GM12878 (cell line): ENCODE results near the gene AGAP3. TPM values are rescaled to one million over a fixed set of nuclear protein-coding genes. Genes with fewer than 3 reads are reported as not detected.

Experiments
- ATAC-seq: fragments of 200-7000 bp; cut with Tn5 transposase; 3 replicates; pipeline ENCODE4 v1.9.1; 2020; ENCODE audit warnings: mild to moderate bottlenecking, moderate library complexity
- BruUV-seq: library from RNA; stranded (reverse); fragments of 400-500 nt; replicated peaks from 2 replicates; lab custom pipeline; 2021; lab: Mats Ljungman, UMichigan
- CTCF ChIA-PET: fragments of 300-600 bp; sonication (Branson Sonifier 250); formaldehyde crosslinking; extraction: SDS; loops from one replicate; lab custom pipeline; 2021; ENCODE audit warnings: inconsistent platforms; lab: Yijun Ruan, JAX
- POLR2A ChIA-PET: fragments of 350-600 bp; formaldehyde crosslinking; extraction: SDS; loops from one replicate; lab custom pipeline; 2021; ENCODE audit warnings: inconsistent platforms; lab: Charles Lee
- RAD21 ChIA-PET: fragments of 300-600 bp; sonication (Branson Sonifier 250); formaldehyde crosslinking; loops from one replicate; lab custom pipeline; 2023; ENCODE audit warnings: antibody characterized with exemption; ENCODE audit not compliant: unreplicated experiment; lab: Charles Lee
- SMC1A ChIA-PET: fragments of 300-600 bp; sonication (Branson Sonifier 250); formaldehyde crosslinking; loops from one replicate; lab custom pipeline; 2023; ENCODE audit not compliant: unreplicated experiment, uncharacterized antibody; lab: Charles Lee
- DNase-seq: peaks from one replicate; pipeline ENCODE4 v3.0.0-alpha.2; 2011; ENCODE audit warnings: low read depth, low spot score
- FAIRE-seq: peaks from 3 replicates; lab custom pipeline; 2011; peaks lifted over from hg19 to GRCh38; lab: Jason Lieb, UNC
- H2AFZ ChIP-seq: 2 replicates; pipeline ENCODE4 v1.6.0; 2011; ENCODE audit warnings: low read depth, low read length, control low read depth; ENCODE audit not compliant: control insufficient read depth
- H3K27ac ChIP-seq: 2 replicates; pipeline ENCODE4 v1.5.1; 2011; ENCODE audit warnings: control low read depth; ENCODE audit not compliant: control insufficient read depth, insufficient read depth
- H3K27me3 ChIP-seq, 2 experiments: replicated peaks in 1 of 2; 2 replicates each; pipeline versions ENCODE4 v1.6.0 to v1.6.1; 2011; ENCODE audit warnings: low read length in 1 of 2; ENCODE audit not compliant: control insufficient read depth in 2 of 2, insufficient read depth in 2 of 2
- H3K36me3 ChIP-seq, 2 experiments: 2 replicates each; pipeline ENCODE4 v1.5.1; 2011; ENCODE audit warnings: low read length in 1 of 2; ENCODE audit not compliant: control insufficient read depth in 2 of 2, insufficient read depth in 2 of 2
- H3K4me1 ChIP-seq: 2 replicates; pipeline ENCODE4 v1.6.1; 2011; ENCODE audit warnings: mild to moderate bottlenecking, low read length, moderate library complexity, mixed read lengths; ENCODE audit not compliant: control insufficient read depth, insufficient read depth
- H3K4me2 ChIP-seq: 2 replicates; pipeline ENCODE4 v1.6.0; 2011; ENCODE audit warnings: control low read depth; ENCODE audit not compliant: control insufficient read depth, insufficient read depth
- H3K4me3 ChIP-seq: fragments of 200-600 bp; sonication (generic); 2 replicates; pipeline ENCODE4 v1.5.1; 2016
- H3K79me2 ChIP-seq: 2 replicates; pipeline ENCODE4 v1.6.0; 2011; ENCODE audit warnings: low read length; ENCODE audit not compliant: control insufficient read depth, insufficient read depth
- H3K9ac ChIP-seq: 2 replicates; pipeline ENCODE4 v1.8.0; 2011; ENCODE audit warnings: low read length, control low read depth, mixed read lengths; ENCODE audit not compliant: control insufficient read depth, insufficient read depth
- H3K9me3 ChIP-seq: replicated peaks from 3 replicates; pipeline ENCODE4 v1.5.1; 2011; ENCODE audit warnings: mild to moderate bottlenecking, low read length; ENCODE audit not compliant: control insufficient read depth, insufficient read depth
- H4K20me1 ChIP-seq: 2 replicates; pipeline ENCODE4 v1.6.0; 2011; ENCODE audit not compliant: control insufficient read depth, insufficient read depth
- EZH2 ChIP-seq: IDR thresholded peaks from 2 replicates; pipeline ENCODE4 v1.6.1; 2012; ENCODE audit warnings: low read depth, mild to moderate bottlenecking, control low read depth, inconsistent platforms, low read length, borderline replicate concordance; ENCODE audit not compliant: control insufficient read depth
- FOS ChIP-seq: IDR thresholded peaks from 3 replicates; pipeline ENCODE4 v1.6.1; 2011; ENCODE audit warnings: borderline replicate concordance; ENCODE audit not compliant: insufficient read length; ENCODE audit errors: extremely low read depth
- RUNX3 ChIP-seq: IDR thresholded peaks from 2 replicates; pipeline ENCODE4 v1.6.1; 2012; ENCODE audit warnings: low read length, inconsistent platforms
- SREBF2 ChIP-seq: IDR thresholded peaks from 2 replicates; pipeline ENCODE4 v1.6.1; 2012; ENCODE audit warnings: mild to moderate bottlenecking, low read length
- SUZ12 ChIP-seq: fragments of 200-600 bp; sonication (generic); IDR thresholded peaks from one replicate; pipeline ENCODE4 v1.6.1; 2018; ENCODE audit warnings: antibody characterized with exemption, mild to moderate bottlenecking; ENCODE audit not compliant: unreplicated experiment
- YBX1 ChIP-seq: fragments of 450-650 bp; IDR thresholded peaks from 2 replicates; pipeline ENCODE4 v1.6.1; 2016; ENCODE audit warnings: antibody characterized with exemption
- WGBS: methylation state at CpG from one replicate; pipeline ENCODE4 v1.1.6; 2016; ENCODE audit warnings: low lambda C conversion rate; ENCODE audit not compliant: insufficient replicate concordance, insufficient coverage; ENCODE audit errors: missing lambda C conversion rate; 5-methylcytosine and 5-hydroxymethylcytosine counted together
- in situ Hi-C: fragments of 300-500 bp; cut with MboI; formaldehyde crosslinking; loops from 9 replicates; pipeline ENCODE4 v1.14.3; 2018; ENCODE audit warnings: mixed read lengths
- intact Hi-C: fragments of 100-400 bp; cut with micrococcal nuclease; formaldehyde crosslinking; loops from one replicate; pipeline ENCODE4 v1.14.2; 2022; ENCODE audit not compliant: unreplicated experiment
- polyA plus RNA-seq, 11 experiments: library from polyadenylated mRNA; depleted of rRNA in 4 of 11; unstranded in 6 of 11; stranded (reverse) in 5 of 11; fragments of >200 nt; fragmentation: Nextera tagmentation in 4 of 11; fragmentation: Illumina TruSeq in 1 of 11; extraction: Ambion mirVana in 4 of 11; extraction: Trizol in 1 of 11; gene quantifications; 1 replicate in 1 of 11; 2 replicates in 10 of 11; pipeline versions ENCODE4 v1.2.1 to v1.2.3, GENCODE V29; 2011 to 2016; ENCODE audit warnings: inconsistent platforms in 2 of 11, missing spikeins in 2 of 11, low read depth in 1 of 11
- total RNA-seq, 4 experiments: library from RNA; depleted of rRNA in 3 of 4; stranded (reverse); fragments of >200 nt in 3 of 4; fragmentation: Illumina TruSeq in 1 of 4; extraction: Trizol in 1 of 4; gene quantifications; 2 replicates each; pipeline versions ENCODE4 v1.2.1 to v1.2.3, GENCODE V29; 2013 to 2021
- TF ChIP-seq, protein P1 (sequence below): fragments of 450-650 bp; formaldehyde crosslinking; IDR thresholded peaks from 2 replicates; pipeline ENCODE4 v1.4.0; 2020; ENCODE audit warnings: mild to moderate bottlenecking, moderate library complexity
- TF ChIP-seq, protein P2 (sequence below): IDR thresholded peaks from 2 replicates; pipeline ENCODE4 v1.6.1; 2012; ENCODE audit warnings: low read depth, low read length, improper control_type of control experiment

Gene AGAP3
- total and polyA plus RNA-seq, 10 of the 15 experiments (the other 5 are each of a cell fraction or from before 2014, with no cell fraction given) = 1.8 to 68.1 (median 15.7) TPM

DNA sequence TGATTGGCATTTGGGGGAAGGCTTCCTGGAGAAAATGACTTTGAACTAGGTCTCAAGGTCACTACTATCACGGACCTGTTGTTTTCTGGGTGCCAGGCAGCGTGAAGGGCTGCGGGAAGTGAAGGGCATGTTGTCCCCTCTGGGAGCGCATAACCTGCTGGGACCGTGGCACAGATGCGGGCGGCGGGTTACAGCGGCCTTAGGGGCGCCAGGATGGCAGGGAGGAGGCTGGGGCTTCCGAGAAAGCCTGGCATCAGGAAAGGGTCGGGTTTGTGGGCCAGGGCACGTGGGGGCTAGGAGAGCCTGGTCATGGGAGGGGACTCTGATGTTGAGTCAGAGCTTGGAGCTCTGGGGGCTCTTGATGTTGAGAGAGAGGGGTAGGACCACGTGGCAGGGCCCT, 20.8 kb upstream of the AGAP3 start:
- BruUV-seq = no TSS peak
- WGBS = 87% methylated on average over 14 of the region's 14 CpGs
- Histone ChIP-seq H2AFZ (no peak overlapping the region), H3K9me3 (no peaks in the 10 kb centered on the region), H3K27me3 (no peaks in the 10 kb centered on the region), H3K27ac (no peak overlapping the region), H3K4me2 (no peak overlapping the region), H3K9ac (no peak overlapping the region), H3K4me1 (peaks cover 7% of the 10 kb centered on the region), H3K4me3 (no peak overlapping the region), H3K79me2 (peaks cover 13% of the 10 kb centered on the region), H3K36me3 (peaks cover 11 to 16% of the 10 kb centered on the region in 2 experiments; a peak in 3 of 4 replicates), H4K20me1 (no peaks in the 10 kb centered on the region)
- in situ Hi-C loops = no loop called here
- CTCF ChIA-PET = no interaction called here
- POLR2A ChIA-PET = no interaction called here
- intact Hi-C loops = no loop called here
- no peak for ATAC-seq
- DNase-seq = no peak
- FAIRE-seq = no peak
- RAD21 ChIA-PET = no interaction called here
- TF ChIP-seq FOS (no peak), SREBF2 (no peak), RUNX3 (no peak)
- SMC1A ChIA-PET = no interaction called here

DNA sequence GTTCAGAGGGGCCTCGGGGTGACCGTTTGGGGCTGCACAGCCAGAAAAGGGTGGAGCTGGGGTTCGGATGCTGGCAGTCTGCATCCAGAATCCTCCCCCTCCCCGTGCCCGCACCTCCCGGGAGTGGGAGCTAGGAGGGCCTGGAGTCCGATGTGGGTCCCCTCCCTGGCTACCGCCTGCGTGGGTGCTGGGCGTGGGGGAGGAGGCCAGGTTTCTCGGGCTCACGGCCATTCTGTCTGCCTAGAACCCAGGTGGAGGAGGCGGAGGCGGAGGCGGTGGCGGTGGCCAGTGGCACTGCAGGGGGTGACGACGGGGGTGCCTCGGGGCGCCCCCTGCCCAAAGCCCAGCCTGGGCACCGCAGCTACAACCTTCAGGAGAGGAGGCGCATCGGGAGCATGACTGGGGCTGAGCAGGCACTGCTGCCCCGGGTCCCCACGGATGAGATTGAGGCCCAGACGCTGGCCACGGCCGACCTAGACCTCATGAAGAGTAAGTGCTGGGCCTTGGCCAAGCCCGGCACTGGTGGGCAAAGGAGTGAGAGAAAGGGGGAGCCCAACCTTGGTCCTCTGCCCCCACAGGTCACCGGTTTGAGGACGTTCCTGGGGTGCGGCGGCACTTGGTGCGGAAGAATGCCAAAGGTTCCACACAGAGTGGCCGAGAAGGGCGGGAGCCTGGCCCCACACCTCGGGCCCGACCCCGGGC, 19.9 kb upstream of the AGAP3 start:
- H3K27me3 ChIP-seq = no peaks in the 10 kb centered on the region
- ChIA-PET SMC1A (no interaction called here), CTCF (no interaction called here), RAD21 (no interaction called here), POLR2A (interaction anchor here (0.6 kb wide), 1 partner anchor 32 kb away, joined by 3 read pairs; no protein-coding TSS in a partner anchor)
- no peaks in the 10 kb centered on the region for H3K4me1 ChIP-seq
- no peaks in the 10 kb centered on the region for H3K9me3 ChIP-seq
- no peak overlapping the region for H2AFZ ChIP-seq
- H3K36me3 ChIP-seq = peaks cover 11 to 23% of the 10 kb centered on the region in 2 experiments; a peak in 3 of 4 replicates
- H4K20me1 ChIP-seq = no peaks in the 10 kb centered on the region
- DNase-seq = no peak
- H3K79me2 ChIP-seq = peaks cover 4% of the 10 kb centered on the region
- 99% methylated on average over 29 of the region's 39 CpGs for WGBS
- no peak overlapping the region for H3K9ac ChIP-seq
- no peak for FAIRE-seq
- intact Hi-C loops (no loop called here), in situ Hi-C loops (no loop called here)
- no peak for ATAC-seq
- no peak overlapping the region for H3K4me3 ChIP-seq
- no peak overlapping the region for H3K27ac ChIP-seq
- no TSS peak for BruUV-seq
- no peak overlapping the region for H3K4me2 ChIP-seq
- TF ChIP-seq YBX1 = no peak
- TF ChIP-seq, protein P1, sequence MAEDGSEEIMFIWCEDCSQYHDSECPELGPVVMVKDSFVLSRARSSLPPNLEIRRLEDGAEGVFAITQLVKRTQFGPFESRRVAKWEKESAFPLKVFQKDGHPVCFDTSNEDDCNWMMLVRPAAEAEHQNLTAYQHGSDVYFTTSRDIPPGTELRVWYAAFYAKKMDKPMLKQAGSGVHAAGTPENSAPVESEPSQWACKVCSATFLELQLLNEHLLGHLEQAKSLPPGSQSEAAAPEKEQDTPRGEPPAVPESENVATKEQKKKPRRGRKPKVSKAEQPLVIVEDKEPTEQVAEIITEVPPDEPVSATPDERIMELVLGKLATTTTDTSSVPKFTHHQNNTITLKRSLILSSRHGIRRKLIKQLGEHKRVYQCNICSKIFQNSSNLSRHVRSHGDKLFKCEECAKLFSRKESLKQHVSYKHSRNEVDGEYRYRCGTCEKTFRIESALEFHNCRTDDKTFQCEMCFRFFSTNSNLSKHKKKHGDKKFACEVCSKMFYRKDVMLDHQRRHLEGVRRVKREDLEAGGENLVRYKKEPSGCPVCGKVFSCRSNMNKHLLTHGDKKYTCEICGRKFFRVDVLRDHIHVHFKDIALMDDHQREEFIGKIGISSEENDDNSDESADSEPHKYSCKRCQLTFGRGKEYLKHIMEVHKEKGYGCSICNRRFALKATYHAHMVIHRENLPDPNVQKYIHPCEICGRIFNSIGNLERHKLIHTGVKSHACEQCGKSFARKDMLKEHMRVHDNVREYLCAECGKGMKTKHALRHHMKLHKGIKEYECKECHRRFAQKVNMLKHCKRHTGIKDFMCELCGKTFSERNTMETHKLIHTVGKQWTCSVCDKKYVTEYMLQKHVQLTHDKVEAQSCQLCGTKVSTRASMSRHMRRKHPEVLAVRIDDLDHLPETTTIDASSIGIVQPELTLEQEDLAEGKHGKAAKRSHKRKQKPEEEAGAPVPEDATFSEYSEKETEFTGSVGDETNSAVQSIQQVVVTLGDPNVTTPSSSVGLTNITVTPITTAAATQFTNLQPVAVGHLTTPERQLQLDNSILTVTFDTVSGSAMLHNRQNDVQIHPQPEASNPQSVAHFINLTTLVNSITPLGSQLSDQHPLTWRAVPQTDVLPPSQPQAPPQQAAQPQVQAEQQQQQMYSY (CRISPR knock-in tag) = no peak
- no peak for TF ChIP-seq SUZ12
- TF ChIP-seq, protein P2, sequence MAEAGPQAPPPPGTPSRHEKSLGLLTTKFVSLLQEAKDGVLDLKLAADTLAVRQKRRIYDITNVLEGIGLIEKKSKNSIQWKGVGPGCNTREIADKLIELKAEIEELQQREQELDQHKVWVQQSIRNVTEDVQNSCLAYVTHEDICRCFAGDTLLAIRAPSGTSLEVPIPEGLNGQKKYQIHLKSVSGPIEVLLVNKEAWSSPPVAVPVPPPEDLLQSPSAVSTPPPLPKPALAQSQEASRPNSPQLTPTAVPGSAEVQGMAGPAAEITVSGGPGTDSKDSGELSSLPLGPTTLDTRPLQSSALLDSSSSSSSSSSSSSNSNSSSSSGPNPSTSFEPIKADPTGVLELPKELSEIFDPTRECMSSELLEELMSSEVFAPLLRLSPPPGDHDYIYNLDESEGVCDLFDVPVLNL = no peak
- TF ChIP-seq EZH2 = no peak
